HuH-7 (cell line): ENCODE data around the gene PKD1.

ENCODE experiments used
- DNase-seq: peaks from one replicate; pipeline ENCODE4 v3.0.0; 2011; ENCODE audit warnings: low spot score

Gene PKD1

GRCh38 chr16:2074071-2074470 is 61.6 kb downstream of the PKD1 start:
- DNase-seq = no peak

GRCh38 chr16:2072926-2073325 is 62.8 kb downstream of the PKD1 start:
- DNase-seq = no peak

- no peak for DNase-seq
These were observed 64.1 kb downstream of the PKD1 start for GRCh38 chr16:2071454-2072202.

DNA sequence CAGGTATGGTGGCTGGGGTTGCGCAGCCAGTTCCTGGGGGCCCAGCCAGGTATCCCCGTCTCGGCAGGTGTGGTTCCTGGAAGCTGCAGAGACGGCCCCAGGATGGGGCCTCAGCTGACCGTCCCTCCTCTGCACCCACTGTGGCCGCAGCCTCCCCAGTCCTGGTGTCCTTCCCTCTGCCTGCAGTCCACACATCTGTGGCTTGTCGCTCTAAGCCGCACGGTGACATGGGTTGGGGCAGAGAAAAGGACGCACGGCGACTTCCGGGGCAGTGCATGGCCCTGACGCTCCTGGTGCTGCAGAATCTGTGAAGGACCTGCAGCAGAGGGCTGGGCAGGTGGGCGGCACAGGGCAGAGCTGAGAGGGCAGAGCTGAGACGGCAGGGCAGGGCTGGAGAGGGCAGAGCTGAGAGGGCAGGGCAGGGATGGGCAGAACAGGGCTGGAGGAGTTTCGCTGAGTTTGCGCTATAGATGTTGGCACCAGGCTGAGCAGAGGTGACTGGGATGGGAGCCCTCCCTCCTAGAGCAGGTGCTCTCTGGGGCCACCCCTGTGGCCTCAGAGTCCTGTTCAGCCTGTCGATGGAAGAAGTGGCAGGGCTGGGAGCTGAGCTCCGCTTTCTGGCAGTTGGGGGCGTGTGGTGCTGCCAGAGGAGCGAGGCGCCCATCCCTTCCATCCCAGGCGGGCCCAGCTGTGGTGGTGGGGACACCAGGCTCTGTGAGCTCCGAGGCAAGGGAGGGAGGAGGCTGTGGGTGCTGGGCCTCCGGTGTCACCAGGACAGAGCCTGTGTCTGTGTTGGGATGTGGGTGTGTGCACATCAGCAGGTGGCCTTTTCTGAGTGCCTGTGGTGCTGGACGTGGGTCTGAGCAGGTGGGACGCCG is 64.9 kb downstream of the PKD1 start:
- DNase-seq = no peak

GRCh38 chr16:2066139-2066538 is 69.6 kb downstream of the PKD1 start:
- DNase-seq = no peak

DNA sequence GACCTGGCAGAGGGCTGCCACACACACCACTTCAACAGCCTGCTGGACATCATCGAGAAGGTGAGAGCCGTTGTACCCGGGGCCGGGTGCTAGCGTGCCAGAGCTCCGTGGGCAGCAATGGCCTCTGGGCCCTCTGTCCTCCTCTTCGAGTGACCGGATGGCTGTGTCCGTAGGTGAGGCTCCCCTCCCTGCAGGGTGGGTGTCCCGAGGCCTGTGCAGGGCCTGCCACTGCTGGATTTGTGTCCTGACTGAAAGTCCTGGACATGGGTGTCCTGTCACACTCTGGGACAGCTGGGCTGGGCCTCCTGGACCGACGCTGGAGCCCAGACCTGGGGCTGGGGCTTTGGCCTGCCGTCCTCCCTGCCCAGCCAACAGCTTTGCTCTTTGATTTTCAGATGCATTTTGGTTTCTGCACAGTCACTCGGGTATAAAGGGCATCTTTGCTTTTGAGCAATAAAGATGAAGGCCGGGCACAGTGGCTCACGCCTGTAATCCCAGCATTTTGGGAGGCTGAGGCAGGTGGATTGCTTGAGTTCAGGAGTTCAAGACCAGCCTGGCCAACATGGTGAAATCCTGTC is 71.2 kb downstream of the PKD1 start:
- no peak for DNase-seq

DNA sequence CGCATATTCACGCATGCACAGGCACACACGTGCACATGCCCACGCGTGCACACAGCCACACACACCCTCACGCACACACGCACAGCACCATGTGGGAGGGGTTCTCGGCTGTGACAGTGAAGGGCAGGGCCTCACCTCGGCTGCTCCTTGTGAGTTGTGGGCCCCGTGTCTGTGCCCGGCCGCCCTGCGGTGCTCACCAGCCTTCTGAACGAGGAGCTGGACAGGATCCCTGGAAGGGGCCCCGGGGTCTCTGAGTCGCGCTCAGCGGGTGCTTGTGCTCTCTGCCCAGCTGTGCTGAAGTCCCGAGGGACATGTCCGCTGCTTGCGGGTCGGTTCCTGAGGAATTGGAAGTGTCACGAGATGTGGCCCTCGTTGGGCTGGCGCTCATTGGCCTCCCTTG is 71.8 kb downstream of the PKD1 start:
- no peak for DNase-seq

GRCh38 chr16:2062801-2063200 is 72.9 kb downstream of the PKD1 start:
- DNase-seq = no peak

GRCh38 chr16:2061526-2061925 is 74.2 kb downstream of the PKD1 start:
- DNase-seq = no peak

DNA sequence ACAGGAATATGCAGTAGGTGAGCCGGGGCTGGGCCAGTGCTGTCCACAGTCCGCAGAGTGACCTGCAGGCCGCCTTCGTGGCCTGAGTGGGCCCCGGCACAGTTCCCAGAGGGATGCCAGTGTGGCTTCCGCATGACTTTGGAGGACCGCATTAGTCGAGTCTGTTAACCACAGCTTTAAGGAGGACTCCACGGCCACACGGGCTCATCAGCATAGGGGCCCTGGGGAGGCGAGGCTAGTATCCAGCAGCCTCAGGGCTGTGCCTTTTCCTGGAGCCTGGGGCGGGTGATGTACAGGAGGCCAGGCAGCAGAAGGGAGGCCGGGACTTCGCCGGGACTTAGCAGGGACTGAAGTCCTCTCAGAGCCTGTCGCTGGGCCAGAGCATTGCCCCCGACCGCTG is 74.7 kb downstream of the PKD1 start:
- DNase-seq = no peak

- no peak for DNase-seq
These were observed 75.4 kb downstream of the PKD1 start for GRCh38 chr16:2060346-2060745.

DNA sequence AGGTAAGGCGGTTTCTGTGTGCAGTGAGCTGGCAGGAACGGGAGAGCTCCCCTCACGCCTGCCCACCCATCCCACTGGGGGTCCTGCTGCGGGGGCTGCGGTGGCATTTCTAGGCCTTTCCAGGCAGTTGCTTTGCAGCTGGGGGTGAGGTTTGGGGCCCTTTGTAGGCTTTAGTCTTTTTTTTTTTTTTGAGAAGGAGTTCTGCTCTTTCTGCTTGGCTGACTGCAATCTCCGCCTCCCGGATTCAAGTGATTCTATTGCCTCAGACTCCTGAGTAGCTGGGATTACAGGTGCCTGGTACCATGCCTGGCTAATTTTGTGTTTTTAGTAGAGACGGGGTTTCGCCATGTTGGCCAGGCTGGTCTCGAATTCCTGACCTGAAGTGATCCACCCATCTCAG is 76.8 kb downstream of the PKD1 start:
- DNase-seq = no peak

DNA sequence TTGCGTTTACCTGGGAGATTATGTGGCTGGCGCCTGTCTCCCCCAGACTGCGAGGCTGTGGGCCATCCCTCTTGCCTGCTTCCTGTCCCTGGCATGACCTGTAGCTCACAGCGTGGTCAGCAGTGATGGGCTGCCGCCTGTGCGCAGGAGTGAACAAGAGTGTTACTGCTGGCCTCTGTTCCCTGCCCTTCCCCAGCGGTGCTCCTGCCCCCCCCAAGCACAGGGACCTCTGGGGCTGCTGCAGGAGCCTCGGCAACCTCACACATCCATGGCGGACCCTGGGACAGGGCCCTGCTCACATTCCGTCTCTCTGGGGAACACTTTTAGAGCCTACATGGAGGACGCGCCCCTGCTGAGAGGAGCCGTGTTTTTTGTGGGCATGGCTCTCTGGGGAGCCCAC is 77.3 kb downstream of the PKD1 start:
- no peak for DNase-seq

DNA sequence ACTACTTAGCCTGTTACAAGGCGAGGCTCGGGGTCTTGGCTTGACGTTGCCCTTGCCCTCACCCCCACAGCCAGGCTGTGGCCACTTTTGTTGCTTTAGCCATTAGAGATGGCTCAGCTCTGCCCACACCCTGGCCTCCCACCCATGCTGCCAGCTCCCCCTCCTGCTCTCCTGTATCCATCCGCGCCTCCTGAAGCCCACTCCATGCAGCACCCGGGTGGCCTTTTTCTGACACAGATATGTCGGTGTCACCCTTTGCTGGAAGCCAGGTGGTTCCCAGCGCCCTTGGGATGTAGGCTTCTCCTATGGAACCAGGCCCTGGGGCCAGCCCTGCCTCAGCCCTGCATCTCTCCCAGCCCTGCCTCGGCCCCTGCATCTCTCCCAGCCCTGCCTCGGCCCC is 78.3 kb downstream of the PKD1 start:
- DNase-seq = no peak

GRCh38 chr16:2056681-2057407 is 78.9 kb downstream of the PKD1 start:
- DNase-seq = peak; percentile 46

DNA sequence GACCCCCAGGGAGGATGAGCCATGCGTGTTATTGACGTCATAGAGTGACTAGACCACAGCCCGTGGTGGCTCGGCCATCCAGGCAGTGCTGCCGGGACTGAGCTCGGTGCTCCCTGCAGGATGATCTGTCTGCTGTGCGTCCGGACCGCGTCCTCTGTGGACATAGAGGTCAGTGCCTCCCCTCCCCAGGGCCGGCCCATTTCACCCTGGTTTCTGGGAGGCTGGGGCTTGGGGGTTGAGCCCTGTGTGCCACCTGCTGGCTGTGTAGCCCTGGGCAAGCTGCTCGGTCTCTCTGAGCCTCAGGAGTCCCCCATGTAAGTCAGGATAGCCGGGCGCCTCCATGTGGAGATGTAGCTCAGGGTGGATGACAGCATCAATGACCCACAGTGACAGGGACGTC is 79.6 kb downstream of the PKD1 start:
- DNase-seq = peak; percentile 43

- DNase-seq = no peak
These were observed 81.0 kb downstream of the PKD1 start for GRCh38 chr16:2054543-2055245.

- DNase-seq = no peak
These were observed 81.8 kb downstream of the PKD1 start for GRCh38 chr16:2053897-2054296.

GRCh38 chr16:2053211-2053610 is 82.5 kb downstream of the PKD1 start:
- no peak for DNase-seq

DNA sequence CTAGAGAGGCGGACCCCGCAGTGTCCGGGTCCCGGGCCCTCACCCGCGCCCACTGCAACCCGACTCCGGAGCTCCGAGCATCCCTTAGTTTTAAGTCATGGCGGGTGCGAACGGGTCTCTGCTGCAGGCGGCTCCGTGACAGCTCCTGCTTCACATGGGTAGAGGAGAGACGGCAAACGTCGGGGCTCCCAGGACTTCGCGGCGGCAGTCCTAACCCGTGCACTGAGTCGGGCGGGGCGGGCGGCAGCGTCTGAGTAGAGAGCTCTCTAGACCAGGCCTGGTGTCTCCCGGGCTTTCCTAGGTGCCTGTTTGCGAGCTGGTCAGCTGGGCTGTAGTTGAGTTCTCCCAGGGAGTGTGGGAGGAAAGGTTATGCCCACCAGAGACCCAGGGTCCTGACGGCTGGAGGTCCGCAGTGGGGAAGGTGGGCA is 87.6 kb downstream of the PKD1 start:
- no peak for DNase-seq

DNA sequence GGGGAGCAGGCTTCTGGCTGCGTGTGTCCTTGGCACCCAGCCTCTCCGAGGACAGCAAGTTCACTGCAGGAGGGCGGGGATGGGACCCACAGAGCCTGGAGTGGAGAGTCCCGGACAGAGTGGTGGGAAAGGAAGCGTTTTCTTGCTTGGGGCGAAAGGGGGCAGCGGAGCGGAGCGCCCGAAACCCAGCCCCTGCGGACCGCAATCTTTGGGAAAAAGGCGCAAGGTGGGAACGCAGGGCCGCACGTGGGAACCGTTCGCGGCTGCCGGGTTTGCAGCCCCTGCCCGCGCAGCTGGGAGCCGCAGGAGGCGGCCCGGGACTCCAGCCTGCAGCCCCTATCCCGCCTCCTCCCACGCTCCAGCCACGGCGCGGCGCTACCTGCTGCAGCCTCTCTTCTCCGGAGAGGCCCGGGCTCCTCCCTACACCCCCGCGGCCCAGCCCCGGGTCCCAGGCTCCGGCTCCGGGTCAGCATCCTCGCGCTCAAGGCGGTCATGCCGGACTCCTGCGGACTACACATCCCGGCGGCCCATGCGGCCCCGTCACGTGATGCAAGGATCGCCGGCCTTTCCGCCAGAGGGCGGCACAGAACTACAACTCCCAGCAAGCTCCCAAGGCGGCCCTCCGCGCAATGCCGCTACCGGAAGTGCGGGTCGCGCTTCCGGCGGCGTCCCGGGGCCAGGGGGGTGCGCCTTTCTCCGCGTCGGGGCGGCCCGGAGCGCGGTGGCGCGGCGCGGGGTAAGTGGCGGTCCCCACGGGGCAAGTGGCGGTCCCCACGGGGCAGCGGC is 88.2 kb downstream of the PKD1 start, which contains the start of the genes NTHL1 and TSC2:
Gene NTHL1, minus strand, starts transcription at position 505 of the 786 bp plus-strand sequence. Its CDS starts 11 bp downstream, at position 494.
Gene TSC2, plus strand, starts transcription at position 656 of the 786 bp plus-strand sequence. CDS start 631 bp downstream, outside the sequence.
- peak; percentile 96 for DNase-seq
